NT2/D1 (cell line): ENCODE measurements around the gene DMRT1.

ENCODE experiments used
- SUZ12 ChIP-seq: IDR thresholded peaks from 2 replicates; pipeline ENCODE4 v1.6.1; 2011; ENCODE audit not compliant: insufficient read length, insufficient read depth; ENCODE audit errors: extremely low read depth
- ZNF274 ChIP-seq: IDR thresholded peaks from 2 replicates; pipeline ENCODE4 v1.6.1; 2011; ENCODE audit warnings: mild to moderate bottlenecking, low read depth, low read length

- no peak for TF ChIP-seq ZNF274
- no peak for TF ChIP-seq SUZ12
Measured at GRCh38 chr9:794386-794785, 47.1 kb upstream of the DMRT1 start.
